Ureter (tissue), 1 donor: ENCODE results near the gene WDR7. TPM values are rescaled to one million over a fixed set of nuclear protein-coding genes. Genes with fewer than 3 reads are reported as not detected.

ENCODE experiments used
- DNase-seq: peaks from one replicate; pipeline ENCODE4 v3.0.0-alpha.2; 2020; ENCODE audit warnings: low spot score
- total RNA-seq: library from RNA; stranded (reverse); gene quantifications from one replicate; pipeline ENCODE4 v1.2.4, GENCODE V29; 2023
- donor health status: DM: yes; HTN: yes; CAD: no.

WDR7 gene
- total RNA-seq, 1 donor from 2014 or later: 49.2 TPM

DNA sequence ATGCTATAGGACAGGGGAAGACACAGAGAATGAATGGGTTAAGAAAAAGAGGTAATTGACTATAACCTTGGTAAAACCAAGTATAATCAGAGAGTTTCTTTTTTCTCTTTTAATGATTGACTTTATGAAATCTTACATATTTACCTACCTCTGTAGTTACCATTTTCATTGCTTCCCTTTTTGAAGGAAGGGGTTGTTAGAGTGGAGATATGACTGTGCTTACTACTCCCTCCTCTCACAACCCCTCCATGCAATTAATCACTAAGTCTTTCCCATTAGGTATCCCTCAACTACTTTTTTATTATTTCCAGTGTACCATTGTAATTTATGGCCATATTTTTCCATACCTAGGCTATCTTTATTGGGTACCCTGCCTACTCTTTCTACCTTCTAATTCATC is 71.4 kb downstream of the WDR7 start:
- no peak for DNase-seq

- no peak for DNase-seq
Observed at GRCh38 chr18:56723068-56723467, 71.9 kb downstream of the WDR7 start.

DNA sequence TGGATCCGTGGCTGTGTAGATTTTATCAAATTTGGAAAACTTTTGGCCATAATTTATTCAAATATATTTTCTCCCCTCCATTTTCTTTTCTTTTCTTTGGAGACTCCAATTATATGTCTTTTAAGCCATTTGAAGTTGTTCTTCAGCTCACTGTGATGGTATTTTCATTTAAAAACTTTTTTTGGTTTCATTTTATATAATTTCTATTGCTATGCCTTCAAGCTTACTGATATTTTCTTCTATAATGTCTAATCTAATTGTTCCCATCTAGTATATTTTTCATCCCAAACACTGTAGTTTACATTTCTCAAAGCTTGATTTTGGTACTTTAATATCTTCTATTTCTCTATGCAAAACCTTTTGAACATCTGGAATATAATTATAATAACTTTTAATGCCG is 72.5 kb downstream of the WDR7 start:
- DNase-seq: no peak

GRCh38 chr18:56726906-56727305 is 75.7 kb downstream of the WDR7 start:
- no peak for DNase-seq

DNA sequence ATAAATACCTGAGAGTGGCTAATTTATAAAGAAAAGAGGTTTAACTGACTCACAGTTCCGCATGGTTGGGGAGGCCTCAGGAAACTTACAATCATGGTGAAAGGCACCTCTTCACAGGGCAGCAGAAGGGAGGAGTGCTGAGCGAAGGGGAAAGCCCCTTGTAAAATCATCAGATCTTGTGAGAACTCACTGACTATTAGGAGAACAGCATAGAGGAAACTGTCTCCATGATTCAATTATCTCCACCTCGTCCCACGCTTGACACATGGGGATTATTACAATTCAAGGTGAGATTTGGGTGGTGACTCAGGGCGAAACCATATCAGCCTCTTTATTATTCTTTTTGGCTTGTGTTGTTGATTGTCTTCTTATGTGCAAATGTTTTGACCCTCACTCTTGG is 76.2 kb downstream of the WDR7 start:
- no peak for DNase-seq

DNA sequence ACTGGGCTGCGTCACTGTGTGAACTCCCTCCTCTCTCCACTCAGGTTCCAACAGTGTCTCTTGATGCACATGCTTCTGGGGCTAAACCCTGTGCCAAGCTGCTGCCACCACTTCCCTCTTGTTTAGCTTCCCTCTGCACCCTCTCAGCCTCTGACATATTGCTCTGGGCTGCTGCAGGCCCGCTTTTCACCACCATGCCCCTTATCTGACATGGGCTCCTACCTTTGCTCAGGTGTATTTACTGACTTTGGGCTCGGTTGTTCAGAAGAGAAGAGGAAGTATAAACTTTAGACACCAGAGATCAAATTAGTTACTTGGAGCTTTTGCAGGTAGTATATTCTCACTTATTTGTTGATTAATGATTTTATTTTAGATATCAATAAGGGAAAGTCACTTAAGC is 77.6 kb downstream of the WDR7 start:
- no peak for DNase-seq

DNA sequence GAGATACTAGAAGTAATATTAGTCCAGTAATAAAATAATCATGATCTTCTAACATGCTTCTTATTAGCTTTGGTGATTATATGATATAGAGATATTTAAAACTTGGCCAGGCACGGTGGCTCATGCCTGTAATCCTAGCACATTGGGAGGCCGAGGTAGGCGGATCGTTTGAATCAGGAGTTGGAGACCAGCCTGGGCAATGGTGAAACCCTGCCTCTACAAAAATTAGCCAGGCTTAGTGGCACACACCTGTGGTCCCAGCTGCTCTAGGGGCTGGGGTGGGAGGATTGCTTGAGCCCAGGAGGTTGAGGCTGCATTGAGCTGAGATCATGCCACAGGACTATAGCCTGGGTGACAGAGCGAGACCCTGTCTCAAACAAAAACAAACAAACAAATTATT is 87.0 kb downstream of the WDR7 start:
- no peak for DNase-seq

- no peak for DNase-seq
Observed at GRCh38 chr18:56739731-56740130, 88.6 kb downstream of the WDR7 start.

DNA sequence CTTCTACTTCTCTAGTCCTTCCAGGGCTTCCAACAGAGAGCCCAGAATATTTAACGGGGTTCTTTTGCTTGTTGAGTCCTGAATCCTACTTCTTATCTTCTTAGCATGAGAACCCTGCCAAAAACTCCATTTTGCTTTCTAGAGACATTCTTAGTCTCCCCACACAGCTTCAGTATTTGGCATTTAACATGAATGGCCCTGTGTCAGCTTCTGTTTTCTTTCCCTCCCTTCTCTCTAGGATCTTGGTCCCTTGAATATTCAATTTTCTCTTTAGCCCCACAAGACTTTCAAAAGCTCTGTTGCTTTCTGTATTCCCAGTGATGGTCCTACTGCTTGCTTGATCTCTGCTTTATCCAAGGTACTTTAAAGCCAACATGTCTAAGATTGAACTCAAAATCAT is 89.5 kb downstream of the WDR7 start:
- DNase-seq: no peak

- DNase-seq: no peak
Observed at GRCh38 chr18:56741685-56742084, 90.5 kb downstream of the WDR7 start.

DNA sequence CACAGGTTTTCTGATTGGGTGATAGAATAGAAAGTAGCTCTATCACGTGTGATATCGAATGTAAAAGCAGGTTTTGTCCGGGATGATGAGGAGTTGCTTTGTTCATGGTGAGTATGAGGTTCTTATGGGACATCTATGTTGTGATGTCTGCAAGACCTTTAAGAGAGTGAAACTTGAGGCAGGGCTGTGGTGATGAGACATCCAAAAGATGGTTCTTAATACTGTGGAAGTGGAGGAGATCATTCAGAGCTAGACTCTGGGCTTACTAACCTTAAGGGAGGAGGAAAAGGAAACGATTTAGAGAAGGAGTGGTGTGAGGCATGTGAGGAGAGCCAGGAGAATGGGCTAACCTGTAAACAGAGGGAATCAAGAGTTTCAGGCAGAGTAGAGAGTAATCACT is 92.0 kb downstream of the WDR7 start:
- no peak for DNase-seq

GRCh38 chr18:56747032-56747658 is 96.0 kb downstream of the WDR7 start:
- DNase-seq: no peak

GRCh38 chr18:56747857-56748256 is 96.7 kb downstream of the WDR7 start:
- DNase-seq: no peak

DNA sequence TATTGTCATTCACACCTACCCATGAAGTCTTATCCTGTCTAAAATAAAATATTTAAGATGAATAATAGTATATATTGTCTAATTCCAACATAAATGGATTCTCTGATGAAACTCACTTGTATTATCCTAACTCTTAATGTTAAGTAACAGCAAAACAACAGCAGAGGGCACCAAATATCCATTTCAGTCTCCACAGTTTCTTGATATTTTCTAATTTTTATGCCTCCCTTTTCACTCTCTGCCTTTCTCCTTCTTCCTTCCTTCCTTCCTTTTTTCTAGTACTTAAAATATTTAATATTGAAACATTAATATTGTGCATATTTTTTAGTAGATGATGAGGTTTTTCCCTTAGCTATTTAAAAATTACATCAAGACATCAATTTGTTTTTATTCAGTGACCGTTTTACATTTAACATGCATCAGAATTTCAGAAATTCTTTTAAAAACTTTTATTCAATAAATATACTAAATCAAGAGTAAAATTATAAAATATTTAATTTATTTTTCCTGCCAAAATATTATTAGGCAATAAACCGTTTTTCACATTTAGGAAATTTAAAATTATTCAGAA is 97.6 kb downstream of the WDR7 start:
- DNase-seq: no peak

DNA sequence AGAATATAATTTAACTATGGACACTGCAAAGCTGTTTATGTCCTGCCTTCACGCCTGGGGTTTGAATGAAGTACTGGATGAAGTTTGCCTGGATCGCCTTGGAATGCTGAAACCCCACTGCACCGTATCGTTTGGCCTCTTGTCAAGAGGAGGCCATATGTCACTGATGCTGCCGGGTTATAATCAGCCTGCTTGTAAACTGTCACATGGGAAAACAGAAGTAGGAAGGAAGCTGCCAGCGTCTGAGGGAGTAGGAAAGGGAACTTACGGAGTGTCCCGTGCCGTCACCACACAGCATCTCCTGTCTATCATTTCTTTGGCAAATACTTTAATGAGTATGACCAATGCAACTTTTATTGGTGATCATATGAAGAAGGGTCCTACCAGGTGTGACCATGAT is 105.8 kb downstream of the WDR7 start:
- DNase-seq: no peak

DNA sequence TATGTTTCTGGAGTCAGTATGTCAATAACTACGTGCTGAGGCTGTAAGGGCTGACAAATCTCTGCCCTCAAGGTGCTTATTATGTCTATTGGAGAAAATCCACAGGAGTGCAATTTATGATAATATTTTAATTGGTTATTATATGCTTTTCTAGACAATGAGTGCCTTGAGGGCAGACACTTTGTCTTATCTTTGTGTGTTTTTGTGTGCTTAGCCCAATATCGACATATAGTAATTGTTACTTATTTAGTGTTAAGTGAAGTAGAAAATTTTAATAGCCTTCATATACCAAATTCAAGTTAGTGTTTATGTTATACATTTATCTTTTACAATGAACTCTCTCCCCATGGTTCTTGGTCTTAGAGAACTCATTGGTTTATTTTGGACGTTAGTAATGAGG is 118.9 kb downstream of the WDR7 start:
- DNase-seq: no peak

GRCh38 chr18:56770873-56771272 is 119.7 kb downstream of the WDR7 start:
- DNase-seq: no peak

GRCh38 chr18:56775701-56776100 is 124.5 kb downstream of the WDR7 start:
- no peak for DNase-seq

- DNase-seq: no peak
Observed at GRCh38 chr18:56787390-56787789, 136.2 kb downstream of the WDR7 start.

DNA sequence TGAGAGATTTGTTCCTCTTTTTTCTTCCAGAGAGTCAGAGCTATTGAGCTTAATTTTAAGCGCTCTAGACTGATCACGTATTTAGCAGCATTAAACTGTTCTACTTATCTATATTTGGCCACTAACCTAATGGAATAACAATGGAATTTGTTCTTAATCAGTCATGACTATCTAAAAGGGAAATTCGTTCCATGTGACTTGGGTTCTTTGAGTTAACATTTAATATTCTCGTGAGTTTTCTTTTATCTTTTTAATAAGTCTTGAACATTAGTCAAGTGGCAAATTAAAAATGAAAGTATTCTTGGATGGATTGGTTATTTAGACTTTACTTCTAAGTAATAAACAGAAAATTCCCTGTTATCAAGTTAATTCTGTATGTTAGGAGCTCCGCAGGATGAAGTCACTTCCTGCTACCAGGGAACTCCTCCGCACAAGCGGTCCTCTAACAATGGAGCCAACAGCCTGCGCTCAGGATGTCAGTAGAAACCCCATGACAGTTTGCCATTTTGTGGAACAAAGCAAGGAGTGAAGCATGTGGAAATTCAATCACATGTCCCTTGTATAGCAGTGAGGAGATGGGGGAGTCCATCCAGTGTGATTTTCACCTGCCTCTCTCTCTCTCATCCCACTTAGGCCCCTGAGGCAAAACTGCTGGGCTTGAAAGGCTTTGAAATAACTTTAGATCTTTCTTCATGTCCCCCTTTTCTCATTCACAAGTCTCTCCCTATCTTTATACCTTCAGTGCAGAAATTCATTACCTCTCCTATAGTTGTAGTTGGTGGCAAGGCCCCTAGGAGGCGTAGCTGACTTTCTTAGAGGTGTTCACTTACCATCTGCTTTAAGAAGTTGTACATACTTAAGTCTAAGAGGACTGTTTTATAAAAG is 138.1 kb downstream of the WDR7 start:
- DNase-seq: no peak

GRCh38 chr18:56789889-56790180 is 138.7 kb downstream of the WDR7 start:
- no peak for DNase-seq

- DNase-seq: no peak
Observed at GRCh38 chr18:56795381-56795780, 144.2 kb downstream of the WDR7 start.

GRCh38 chr18:56799756-56800155 is 148.6 kb downstream of the WDR7 start:
- DNase-seq: no peak
